H7 (cell line): ENCODE data around the gene RELT. TPM values are rescaled to one million over a fixed set of nuclear protein-coding genes. Genes with fewer than 3 reads are reported as not detected.

ENCODE experiments used
- DNase-seq: peaks from one replicate; pipeline ENCODE4 v3.0.0; 2012
- H3K27me3 ChIP-seq: 2 replicates; pipeline ENCODE4 v1.6.0; 2011; ENCODE audit warnings: mild to moderate bottlenecking, low read length; ENCODE audit not compliant: control insufficient read depth, insufficient read depth
- H3K36me3 ChIP-seq: replicated peaks from 2 replicates; pipeline ENCODE4 v1.5.1; 2011; ENCODE audit warnings: low read length; ENCODE audit not compliant: control insufficient read depth, insufficient read depth
- H3K4me3 ChIP-seq: 2 replicates; pipeline ENCODE4 v1.5.1; 2011; ENCODE audit warnings: low read depth, mild to moderate bottlenecking, control low read depth, low read length, moderate library complexity; ENCODE audit not compliant: insufficient read depth
- total RNA-seq: library from RNA; depleted of rRNA; stranded (reverse); fragments of >200 nt; shearing (Covaris generic); gene quantifications from 2 replicates; pipeline ENCODE4 v1.2.3, GENCODE V29; 2014

Gene RELT
- total RNA-seq, 1 experiment from 2014 or later: 8.3 TPM

GRCh38 chr11:73342633-73343032, 33.6 kb upstream of the RELT start:
- Histone ChIP-seq H3K4me3 (peak overlapping the region; percentile 27), H3K36me3 (no peaks in the 10 kb centered on the region), H3K27me3 (peaks cover 16% of the 10 kb centered on the region)
- peak; percentile 90 for DNase-seq

GRCh38 chr11:73343076-73343873, 32.9 kb upstream of the RELT start:
- DNase-seq: peak; percentile 84
- peak overlapping the region; percentile 27 for H3K4me3 ChIP-seq
- peaks cover 16% of the 10 kb centered on the region for H3K27me3 ChIP-seq
- H3K36me3 ChIP-seq: no peaks in the 10 kb centered on the region

- Histone ChIP-seq H3K27me3 (peaks cover 16% of the 10 kb centered on the region), H3K4me3 (no peak overlapping the region), H3K36me3 (no peaks in the 10 kb centered on the region)
- no peak for DNase-seq
Observed at GRCh38 chr11:73344191-73344607, 32.0 kb upstream of the RELT start.

- peaks cover 16% of the 10 kb centered on the region for H3K27me3 ChIP-seq
- no peak overlapping the region for H3K4me3 ChIP-seq
- DNase-seq: no peak
- H3K36me3 ChIP-seq: no peaks in the 10 kb centered on the region
Observed at GRCh38 chr11:73345481-73346160, 30.6 kb upstream of the RELT start.

- Histone ChIP-seq H3K36me3 (no peaks in the 10 kb centered on the region), H3K4me3 (no peak overlapping the region), H3K27me3 (peaks cover 16% of the 10 kb centered on the region)
- DNase-seq: no peak
Observed at GRCh38 chr11:73346186-73346935, 29.8 kb upstream of the RELT start.

- DNase-seq: no peak
- Histone ChIP-seq H3K4me3 (no peak overlapping the region), H3K27me3 (peaks cover 10% of the 10 kb centered on the region), H3K36me3 (no peaks in the 10 kb centered on the region)
Observed at GRCh38 chr11:73347067-73347466, 29.1 kb upstream of the RELT start.

GRCh38 chr11:73348838-73349237, 27.4 kb upstream of the RELT start:
- no peaks in the 10 kb centered on the region; the same call in 1 of the 2 replicates for H3K36me3 ChIP-seq
- DNase-seq: no peak
- H3K27me3 ChIP-seq: no peaks in the 10 kb centered on the region
- no peak overlapping the region for H3K4me3 ChIP-seq

- H3K36me3 ChIP-seq: no peaks in the 10 kb centered on the region; the same call in 1 of the 2 replicates
- no peak for DNase-seq
- no peak overlapping the region for H3K4me3 ChIP-seq
- H3K27me3 ChIP-seq: no peaks in the 10 kb centered on the region
Observed at GRCh38 chr11:73349633-73350032, 26.6 kb upstream of the RELT start.

GRCh38 chr11:73350908-73351636, 25.1 kb upstream of the RELT start:
- H3K36me3 ChIP-seq: no peaks in the 10 kb centered on the region; the same call in 1 of the 2 replicates
- peak; percentile 93 for DNase-seq
- H3K27me3 ChIP-seq: no peaks in the 10 kb centered on the region
- no peak overlapping the region for H3K4me3 ChIP-seq

- Histone ChIP-seq H3K36me3 (no peaks in the 10 kb centered on the region; the same call in none of the 2 replicates), H3K4me3 (no peak overlapping the region), H3K27me3 (no peaks in the 10 kb centered on the region)
- DNase-seq: no peak
Observed at GRCh38 chr11:73353422-73353821, 22.8 kb upstream of the RELT start.

- no peaks in the 10 kb centered on the region for H3K27me3 ChIP-seq
- no peaks in the 10 kb centered on the region; the same call in none of the 2 replicates for H3K36me3 ChIP-seq
- DNase-seq: no peak
- H3K4me3 ChIP-seq: no peak overlapping the region
Observed at GRCh38 chr11:73355109-73355508, 21.1 kb upstream of the RELT start.

GRCh38 chr11:73356979-73357860, 19.0 kb upstream of the RELT start:
- H3K27me3 ChIP-seq: no peaks in the 10 kb centered on the region
- no peak overlapping the region for H3K4me3 ChIP-seq
- H3K36me3 ChIP-seq: no peaks in the 10 kb centered on the region; the same call in none of the 2 replicates
- peak; percentile 76 for DNase-seq

GRCh38 chr11:73358071-73358470, 18.1 kb upstream of the RELT start:
- no peak for DNase-seq
- H3K4me3 ChIP-seq: no peak overlapping the region
- peaks cover 1% of the 10 kb centered on the region; the same call in 1 of the 2 replicates for H3K27me3 ChIP-seq
- H3K36me3 ChIP-seq: peaks cover 1% of the 10 kb centered on the region
